Measurements from ENCODE around the gene KRTAP5-6.
"Not testable (repeated sequence)": the region's sequence is repeated elsewhere in the genome, so short reads cannot be mapped to it uniquely, and the experiment has no call there.

KRTAP5-6 gene

DNA sequence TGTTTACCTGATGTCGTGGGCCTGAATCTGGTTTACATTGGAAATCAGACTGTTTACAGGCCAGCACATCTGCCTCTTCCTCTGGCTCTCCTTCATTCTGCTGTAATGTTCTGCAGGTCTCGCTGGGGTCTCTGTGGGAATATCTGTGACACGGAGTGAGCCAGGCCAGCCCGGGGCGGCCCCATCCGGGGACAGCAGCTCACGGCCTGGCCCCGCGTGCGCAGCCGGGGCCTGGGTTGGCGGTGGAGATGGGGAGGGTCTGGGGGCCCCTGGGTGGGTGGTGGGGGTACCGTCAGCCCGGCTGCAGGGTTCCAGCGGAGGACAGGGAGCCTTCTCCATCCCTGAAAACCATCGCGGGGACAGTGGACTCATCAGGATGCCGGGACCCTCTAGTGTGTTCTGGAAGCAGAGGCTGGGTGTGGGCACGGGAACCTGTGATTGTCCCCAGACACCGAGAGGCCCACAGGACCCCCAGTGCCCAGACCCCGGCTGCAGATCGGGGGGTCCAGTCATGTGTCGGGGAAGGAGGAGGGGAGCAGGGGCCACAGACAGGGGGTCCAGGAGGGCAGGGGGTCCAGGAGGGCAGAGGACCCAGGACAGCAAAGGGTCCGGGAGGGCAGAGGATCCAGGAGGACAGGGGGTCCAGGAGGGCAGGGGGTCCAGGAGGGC is 13.0 kb upstream of the KRTAP5-6 start:
- not testable (repeated sequence) for DNase-seq

DNA sequence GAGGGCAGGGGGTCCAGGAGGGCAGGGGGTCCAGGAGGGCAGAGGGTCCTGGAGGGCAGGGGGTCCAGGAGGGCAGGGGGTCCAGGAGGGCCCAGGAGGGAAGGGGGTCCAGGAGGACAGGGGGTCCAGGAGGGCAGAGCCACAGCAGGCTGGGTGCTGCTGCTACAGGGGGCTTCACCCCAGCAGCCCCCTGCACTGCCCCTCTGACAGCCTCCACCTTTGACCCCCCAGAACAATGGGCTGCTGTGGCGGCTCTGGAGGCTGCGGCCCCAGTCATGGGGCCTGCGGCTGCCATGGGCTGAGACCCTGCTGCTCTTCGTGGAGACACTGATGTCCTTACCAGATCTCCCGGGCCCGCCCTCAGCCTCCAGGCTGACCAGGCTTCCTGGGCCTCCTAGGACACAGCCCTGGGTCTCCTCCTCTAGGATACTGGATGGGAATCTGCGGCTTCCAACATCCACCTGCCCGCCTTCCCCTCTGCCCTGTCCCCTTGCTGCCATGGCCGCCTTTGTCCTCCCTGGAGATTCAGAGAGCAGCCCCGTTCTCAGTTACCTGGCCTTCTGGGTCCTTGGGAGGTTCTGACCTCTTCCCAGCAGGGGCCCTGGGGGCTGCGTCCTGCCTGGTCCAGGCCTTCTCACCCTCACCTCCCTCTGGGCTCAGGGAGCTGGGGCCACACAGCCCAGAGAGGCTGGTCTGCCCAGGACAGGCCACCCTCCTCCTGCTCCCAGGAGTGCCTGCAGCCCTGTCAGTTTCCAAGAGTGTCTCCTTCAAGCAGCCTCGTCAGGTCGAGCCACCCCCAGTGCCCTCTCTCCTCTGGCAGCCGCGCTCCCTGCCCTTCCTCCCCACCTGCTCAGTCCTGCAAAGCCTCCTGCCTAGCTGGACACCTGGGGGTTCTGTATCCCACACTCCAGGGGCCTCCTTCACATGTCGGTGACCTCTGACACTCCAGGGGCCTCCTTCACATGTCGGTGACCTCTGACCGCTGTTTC is 11.8 kb upstream of the KRTAP5-6 start:
- not testable (repeated sequence) for DNase-seq

DNA sequence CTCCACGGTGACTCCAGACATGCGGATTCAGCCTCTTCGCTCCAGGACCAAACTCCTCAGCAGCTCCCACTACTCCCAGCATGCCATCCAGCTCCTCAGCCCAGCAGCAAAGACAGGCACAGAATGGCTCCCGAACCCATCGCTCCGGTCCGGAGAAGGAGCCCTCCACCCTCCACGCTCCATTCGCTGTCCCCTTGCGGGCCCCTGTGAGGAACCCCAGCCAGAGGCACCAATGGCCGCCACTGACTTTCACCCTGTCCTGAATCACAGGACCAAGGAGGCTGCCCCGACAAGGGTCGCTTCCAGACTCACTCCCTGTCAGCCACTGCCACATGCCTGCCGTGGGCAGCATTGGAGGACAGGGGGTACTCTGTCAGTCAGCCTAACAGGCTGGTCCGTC is 10.8 kb upstream of the KRTAP5-6 start:
- not testable (repeated sequence) for DNase-seq

DNA sequence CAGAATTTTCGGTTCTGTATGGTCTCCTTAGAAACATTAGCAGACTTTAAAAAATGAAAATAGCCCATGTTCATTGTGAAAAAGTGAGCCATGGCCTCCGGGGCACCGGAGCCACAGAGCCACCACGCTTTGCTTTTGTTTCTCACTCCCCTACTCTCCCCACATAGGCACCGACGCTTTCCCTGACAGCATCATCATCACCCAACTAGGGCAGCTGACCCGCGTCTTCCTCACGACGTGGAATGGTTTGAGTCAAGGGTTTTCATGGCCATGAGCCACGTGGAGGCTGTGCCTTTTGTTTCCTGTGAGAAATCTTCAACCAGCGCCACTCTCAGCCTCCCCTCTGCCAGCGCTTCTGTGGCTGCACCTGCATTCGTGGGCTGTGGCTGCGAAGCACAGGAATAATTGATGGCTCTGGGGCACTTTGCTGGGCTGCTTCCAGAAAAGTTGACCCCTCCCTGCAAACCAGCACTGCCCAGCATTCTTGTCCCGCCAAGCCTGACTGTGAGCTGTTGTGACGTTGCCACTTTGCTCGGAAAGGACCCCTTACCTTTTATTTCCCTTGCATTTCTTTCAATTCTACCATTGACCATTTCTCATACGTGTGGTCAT is 8.6 kb upstream of the KRTAP5-6 start:
- DNase-seq, result not testable (repeated sequence)

DNA sequence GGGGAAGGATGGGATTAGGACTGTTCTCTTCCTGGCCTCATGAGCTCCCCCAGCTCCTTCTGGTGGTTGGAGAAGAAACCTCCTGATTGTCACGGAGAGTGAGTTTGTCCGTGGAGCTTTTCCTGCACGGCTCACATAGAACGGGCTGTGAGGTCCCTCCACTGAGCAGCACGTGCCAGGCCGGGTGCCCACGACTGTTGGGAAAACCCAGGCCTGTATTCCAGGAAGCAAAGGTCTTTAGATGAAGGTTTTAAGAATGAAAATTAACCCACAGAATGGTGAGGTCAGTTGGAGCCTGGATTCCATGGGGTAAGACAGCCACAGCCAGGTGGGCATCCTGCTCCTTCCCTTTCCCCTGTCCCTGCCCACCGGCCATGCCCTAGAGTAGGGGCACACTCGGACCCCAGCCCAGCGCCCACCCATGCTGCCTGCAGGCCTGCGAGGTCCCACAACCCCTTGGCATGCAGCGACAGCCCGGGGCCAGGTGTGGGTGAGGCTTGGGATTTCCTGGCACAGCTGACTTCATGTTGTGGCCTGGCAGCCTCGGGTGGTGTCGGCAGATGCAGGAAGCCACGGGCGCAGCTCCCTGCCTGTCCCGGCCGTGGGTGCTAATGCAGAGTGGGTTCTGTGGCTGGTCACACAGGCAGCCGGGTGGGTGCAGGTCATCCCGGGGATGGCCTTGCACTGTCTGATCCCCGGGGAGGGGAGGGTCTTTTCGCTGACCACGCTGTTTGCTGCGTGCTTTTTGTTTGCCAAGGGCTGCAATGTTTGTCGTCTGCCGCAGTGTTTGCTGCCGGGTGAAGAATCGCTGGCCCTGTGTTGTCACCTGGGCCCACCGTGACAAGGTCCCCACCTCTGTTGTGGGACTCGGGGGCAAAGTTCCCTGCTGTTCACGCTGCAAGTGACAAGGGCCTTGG is 7.5 kb upstream of the KRTAP5-6 start:
- not testable (repeated sequence) for DNase-seq

DNA sequence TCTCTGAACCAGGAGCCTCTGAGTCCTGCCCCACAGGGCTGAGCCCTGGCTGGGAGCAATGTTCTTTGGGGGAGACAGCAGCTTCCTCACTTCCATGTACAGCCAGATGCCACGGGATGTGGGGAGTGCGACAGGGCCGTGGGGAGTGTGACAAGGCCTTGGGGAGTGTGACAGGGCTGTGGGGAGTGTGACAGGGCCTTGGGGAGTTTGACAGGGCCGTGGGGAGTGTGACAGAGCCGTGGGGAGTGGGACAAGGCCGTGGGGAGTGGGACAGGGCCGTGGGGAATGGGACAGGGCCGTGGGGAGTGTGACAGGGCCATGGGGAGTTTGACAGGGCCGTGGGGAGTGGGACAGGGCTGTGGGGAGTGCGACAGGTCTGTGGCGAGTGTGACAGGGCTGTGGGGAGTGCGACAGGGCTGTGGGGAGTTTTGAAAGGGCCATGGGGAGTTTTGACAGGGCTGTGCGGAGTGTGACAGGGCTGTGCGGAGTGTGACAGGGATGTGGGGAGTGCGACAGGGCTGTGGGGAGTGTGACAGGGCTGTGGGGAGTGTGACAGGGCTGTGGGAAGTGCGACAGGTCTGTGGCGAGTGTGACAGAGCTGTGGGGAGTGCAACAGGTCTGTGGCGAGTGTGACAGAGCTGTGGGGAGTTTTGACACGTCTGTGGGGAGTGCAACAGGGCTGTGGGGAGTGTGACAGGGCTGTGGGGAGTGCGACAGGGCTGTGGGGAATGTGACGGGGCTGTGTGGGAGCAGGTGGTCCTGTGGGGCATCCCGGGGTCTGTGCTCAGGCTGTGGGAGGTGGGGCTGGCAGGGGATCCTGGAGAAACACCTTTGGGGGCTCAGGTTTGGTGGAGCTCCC is 6.6 kb upstream of the KRTAP5-6 start:
- no peak for DNase-seq

DNA sequence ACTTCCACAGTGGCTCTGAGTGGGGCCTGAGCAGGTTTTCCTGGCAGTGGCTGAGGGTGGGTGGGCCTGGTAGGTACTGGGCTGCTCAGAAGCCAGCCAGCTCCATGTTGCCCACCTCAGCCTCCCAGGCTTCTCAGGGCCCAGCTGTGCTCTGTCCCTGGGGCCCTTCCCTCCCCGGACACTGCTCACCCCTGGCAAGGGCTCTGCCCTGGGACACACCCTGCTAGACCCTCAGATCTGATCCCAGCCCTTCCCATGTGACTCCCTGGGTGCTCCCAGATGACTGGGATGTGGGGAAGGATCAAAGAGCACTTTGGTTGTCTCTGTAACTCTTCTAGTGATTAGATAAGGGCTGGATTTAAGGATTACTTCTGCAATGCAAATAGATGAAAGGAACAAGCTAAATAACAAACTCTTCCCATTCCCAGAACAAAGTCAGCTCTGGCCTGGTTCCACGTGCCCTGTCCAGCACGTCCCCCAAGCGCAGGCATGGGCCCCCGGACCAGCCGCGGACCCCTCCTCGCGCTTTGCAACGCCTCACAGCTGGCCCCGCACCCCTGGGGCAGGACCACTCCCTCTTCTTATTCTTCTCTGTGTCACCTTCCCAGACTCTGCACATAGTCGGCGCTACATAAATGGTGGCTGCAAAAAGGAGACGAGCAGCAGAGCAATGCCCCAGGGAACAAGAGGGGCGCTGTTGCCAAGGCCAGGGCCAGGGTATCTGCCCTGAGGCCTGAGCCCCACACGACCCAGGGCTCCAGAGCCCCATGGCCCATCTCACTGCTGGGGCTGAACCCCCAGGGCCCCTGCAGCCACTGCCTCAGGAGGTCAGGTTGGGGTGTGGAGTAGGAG is 5.7 kb upstream of the KRTAP5-6 start:
- peak in 1 of 2 experiments; percentile 9 for DNase-seq

DNA sequence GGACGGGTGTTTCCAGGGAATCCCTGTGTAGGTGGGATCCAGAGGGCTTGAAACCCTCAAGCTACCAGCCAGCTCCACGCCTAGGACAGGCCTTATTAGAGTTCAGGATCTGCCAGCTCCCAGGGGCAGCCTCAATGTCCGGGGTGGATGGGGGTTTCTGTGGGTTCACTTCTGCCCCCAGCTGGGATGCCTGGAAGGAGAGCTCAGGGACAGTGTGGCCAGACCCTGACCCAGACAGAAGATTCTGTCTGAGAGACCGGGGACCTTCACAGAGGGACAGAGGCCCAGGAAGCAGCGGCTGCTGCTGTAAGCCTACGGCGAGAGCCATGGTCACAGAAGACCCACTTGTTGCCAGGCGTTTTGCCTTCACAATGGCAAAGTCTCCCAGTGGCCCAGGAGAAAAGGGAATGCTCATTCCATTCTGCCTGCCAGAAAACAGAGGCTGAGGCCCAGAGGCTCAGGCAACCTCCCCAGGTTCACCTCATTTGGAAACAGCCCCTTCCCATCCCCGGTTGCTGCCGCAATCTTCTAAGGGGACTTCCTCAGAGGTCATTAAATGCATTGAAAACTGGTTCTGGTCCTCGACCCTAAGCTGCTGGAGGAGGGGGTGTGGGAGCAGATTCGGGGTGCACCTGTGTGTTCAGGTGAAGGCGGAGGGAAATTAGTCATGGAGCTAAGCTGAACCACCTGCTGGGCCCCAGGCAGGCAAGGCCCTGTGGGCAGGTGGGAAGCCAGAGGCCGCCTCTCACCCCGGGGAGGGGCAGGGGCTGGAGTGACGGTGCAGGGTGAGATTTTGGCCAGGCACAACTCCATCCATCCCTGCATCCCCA is 4.9 kb upstream of the KRTAP5-6 start:
- DNase-seq, result no peak

DNA sequence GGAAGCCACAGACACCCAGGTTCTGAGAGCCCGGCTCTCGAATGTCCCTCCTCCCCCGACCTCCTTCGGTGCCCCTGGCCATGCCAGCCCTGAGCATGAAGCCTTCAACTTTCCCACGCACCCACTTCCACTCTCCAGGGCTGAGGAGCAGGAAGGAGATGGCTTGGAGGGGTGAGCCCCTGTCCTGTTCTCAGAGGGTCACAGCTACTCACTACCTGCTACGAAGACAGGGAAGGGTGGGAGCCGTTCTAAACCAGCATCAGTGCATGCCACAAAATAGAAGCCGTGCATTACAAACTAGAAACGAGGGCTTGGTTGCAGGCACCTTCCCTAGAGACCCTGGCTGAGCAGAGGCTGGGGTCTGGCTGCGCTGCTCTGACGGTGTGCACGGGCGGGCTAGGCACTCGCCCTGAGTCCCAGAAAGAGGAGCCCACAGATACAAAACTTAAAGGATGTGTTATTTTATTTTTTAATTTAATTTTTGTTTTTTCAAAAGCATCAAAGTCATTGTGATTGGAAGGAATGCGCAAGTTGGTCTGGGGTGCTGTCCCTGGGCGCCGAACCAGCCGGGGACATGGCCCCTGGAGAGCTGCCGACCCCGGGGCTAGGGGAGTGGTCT is 4.2 kb upstream of the KRTAP5-6 start:
- no peak for DNase-seq

DNA sequence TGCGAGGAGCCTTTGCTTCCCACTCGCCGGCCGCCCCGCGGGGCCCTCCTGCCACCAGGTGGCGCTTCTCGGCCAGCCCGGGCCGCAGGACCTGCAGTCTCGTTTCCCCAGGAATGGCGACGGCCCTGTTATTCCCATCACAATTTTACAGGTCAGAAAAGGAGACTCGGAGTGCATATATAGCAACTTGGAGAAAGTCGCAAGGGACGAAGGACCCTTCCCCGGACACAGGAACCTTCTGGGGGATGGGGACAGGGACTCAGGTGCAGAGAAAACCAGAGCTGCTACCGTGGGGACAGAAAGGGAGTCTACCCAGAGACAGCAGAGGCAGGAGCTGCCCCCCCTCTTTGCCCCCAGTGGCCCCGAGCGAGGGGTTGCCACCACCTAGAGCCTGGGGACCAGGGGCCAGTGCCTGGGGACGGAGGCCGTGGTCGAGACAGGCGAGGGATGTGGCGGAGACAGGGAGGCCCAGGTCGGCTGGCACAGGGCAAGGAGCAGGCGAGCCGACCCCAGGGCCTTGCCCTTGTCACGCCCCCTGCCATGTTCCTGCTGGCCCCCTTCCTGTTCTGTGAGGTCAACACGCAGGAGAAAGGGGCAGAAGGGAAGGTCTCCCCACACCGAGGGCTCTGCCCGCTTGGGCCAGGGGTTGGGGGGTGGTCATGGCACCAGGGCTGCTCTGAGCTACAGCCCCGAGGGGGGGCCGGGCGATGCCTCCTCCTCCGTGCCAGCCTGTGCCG is 3.5 kb upstream of the KRTAP5-6 start:
- peak; percentile 12 to 65 for DNase-seq

DNA sequence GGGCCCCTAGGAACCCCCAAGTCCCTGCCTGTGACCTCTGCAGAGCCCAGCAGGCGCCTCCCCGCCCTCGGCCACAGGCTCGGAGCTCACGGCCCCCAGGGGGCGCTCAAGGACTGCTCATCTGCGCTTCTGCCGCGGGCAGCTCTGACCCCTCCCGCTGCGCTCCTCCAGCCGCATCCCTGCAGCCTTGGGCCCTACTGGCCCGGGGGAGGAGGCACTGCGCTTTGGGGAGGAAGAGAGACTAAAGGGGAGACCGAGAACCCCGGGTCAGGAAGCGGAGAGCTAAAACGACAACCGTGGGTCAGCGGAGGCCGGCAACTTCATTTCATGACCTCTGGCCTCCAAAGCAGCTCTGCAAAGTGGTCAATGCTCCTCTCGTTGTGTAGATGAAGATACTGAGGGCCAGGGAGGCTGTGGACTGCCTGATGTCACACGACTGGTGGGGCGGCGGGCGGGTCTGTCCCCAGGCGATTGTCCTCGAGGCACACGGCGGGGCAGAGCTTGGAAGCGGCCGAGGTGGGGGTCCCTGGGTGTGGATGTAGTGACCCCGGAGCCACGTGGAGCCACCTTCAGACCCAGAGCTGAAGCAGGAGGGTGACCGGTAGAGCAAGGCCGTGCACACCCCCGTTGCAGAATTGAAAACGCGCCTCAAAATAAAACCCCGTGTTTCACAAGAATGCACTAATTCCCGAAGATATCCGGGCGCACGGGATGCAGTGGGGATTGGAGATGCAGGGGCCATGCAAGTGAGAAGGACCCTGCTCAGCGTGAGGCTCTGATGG is 2.7 kb upstream of the KRTAP5-6 start:
- peak; percentile 17 to 69 for DNase-seq

DNA sequence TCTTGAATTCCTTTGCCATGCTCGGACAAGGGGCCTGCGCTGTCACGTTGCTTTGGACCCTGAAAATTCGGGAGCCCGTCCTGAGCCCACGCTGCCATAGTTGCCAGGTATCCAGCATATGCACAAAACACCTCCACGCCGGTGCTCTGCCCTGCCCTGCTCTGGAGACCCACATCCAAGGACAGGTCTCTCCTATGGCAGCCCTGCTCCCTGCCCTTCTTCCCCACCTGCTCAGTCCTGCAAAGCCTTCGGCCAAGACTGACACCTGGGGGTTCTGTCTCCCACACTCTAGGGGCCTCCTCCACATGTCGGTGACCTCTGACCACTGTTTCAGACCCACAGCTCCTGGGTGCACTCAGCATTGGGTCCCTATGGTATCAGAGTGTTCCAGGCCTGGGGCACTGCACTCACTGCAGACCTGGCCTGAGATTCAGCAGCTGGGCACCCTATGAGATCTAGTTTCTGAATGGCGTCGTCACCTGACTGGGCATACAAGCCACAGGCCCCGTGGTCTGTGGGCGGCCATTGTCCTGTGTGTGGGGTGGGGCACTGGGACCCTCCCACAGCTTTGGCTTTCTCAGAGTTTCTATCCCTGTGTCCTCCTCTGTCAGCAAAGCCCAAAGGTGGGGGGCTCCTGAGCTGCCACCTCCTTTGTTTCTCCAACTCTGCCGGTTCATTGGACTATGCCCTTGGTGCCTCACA is 2.0 kb upstream of the KRTAP5-6 start:
- DNase-seq, result no peak

DNA sequence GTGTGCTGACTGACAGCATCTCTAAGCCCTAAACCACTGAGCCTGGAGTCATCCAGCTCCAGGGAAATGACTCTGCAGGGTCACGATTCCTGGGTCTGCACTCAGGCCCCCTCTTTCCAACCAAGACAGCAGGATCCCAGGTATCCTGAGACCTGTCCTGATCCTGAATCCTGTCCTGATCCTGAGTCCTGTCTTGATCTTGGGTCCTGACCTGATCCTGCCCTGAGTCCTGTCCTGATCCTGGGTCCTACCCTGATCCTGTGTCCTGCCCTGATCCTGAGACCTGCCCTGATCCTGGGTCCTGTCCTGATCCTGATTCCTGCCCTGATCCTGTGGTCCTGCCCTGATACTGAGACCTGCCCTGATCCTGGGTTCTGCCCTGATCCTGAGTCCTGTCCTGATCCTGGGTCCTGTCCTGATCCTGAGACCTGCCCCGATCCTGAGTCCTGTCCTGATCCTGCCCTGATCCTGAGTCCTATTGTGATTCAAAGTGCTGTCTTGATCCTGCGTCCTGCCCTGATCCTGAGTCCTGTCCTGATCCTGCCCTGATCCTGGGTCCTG is 1.4 kb upstream of the KRTAP5-6 start:
- no peak for DNase-seq

DNA sequence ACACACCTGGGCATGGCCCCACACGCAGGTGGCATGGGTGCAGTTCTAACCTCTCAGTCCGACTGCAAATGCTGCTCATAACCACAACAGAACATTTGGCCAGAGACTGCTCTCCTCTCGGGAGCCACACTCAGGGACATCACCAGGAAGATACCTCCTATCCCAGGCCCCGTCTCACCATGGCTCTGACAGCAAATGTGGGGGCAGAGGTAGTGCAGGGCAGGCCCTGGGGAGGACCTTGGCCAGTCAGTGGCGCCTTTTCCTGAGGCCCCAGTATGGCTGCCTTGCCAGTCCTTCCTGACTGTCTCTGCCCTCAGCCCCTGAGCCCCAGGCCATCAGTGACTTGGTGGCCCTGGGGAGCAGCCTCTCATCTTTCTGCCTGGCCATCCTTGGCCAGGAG is 2.8 kb downstream of the KRTAP5-6 start:
- DNase-seq, result no peak

DNA sequence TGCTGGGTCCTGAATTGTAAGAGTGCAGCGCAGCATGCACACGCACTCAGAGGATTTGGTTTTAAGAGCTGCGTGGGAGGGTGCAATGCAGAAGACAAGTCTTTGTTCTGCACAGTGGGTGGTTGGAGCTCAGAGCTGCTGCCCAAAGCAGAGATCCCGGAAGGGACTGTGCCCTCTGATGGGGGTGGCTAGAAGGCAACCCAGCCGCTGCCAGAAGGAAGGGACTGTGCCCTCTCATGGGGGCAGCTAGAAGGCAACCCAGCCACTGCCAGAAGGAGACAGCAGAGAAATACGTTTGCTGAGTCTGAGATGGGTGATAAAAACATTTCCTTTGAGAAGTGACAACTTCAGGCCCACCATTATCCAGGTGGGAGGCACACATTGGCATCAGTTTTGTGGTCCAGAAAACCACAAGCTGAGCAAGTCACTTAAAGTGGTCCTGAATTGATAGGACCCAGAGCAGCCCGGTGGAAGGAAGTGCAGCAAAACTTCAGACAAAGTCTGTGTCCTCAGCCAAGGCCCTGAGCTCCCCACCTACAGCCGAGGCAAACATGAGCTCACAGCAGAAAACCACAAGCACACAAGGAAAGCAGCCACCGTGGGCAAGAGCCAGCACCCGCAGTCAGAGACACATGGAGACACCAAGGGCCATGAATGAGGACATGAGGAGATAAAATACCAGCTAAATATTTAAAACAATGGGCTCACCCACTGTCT is 4.3 kb downstream of the KRTAP5-6 start:
- DNase-seq, result no peak

DNA sequence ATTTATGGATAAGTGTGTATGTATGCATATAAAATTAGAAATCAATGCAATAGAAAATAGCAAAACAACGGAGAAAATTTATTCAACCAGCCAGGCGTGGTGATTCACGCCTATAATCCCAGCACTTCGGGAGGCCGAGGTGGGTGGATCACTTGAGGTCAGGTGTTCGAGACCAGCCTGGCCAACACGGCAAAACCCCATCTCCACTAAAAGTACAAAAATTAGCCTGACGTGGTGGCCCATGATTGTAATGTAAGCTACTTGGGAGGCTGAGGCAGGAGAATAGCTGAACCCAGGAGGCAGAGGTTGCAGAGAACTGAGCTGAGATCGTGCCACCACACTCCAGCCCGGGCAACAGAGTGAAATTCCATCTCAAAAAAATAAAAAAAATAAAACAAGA is 5.5 kb downstream of the KRTAP5-6 start:
- no peak for DNase-seq
